GM21423 (cell line): ENCODE measurements around the gene ENTREP1.

ENCODE experiments used
- ATAC-seq: cut with Tn5 transposase; IDR thresholded peaks from one replicate; pipeline ENCODE4 v1.9.1; 2021; ENCODE audit warnings: mild to moderate bottlenecking, moderate library complexity; ENCODE audit not compliant: unreplicated experiment

Gene ENTREP1

DNA sequence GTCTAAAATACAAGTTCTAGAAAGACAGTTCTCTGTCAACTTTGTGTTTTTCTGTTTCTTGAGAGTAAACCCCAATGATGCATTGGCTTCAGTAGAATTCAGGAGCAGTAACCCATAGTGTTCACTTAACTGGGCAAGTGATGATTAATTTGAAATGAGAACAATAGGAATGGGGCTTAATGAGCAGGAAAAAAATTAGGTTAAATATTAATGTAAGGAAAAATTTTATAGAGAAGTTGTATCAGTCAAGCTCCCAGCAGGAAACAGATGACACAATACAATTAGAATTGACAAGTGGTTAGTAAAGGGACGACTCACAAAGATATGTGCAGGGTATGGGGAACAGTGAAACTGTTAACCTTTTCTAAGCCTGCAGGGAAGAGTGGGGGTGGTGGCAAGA, 38.2 kb downstream of the ENTREP1 start:
- ATAC-seq, result no peak

GRCh38 chr9:69364510-69365150, 39.6 kb downstream of the ENTREP1 start:
- no peak for ATAC-seq

DNA sequence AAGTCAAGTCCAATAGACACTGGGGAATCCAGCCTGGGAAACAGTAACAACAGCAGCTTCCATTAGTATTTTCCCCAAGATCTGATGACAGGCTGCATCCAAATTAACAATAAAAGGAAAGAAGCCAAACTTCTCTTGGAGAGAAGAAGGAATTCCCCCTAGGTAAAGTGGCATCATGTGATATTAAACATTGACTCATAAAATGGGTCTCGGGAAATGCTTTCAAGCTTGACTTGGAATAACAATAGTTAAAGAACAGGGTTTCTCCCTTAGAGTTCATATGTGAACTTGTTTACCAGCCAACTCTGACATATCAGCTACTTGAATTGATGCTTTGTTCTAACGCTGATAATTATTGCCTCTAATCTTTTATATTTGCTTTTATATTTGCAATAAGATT, 45.4 kb downstream of the ENTREP1 start:
- no peak for ATAC-seq

DNA sequence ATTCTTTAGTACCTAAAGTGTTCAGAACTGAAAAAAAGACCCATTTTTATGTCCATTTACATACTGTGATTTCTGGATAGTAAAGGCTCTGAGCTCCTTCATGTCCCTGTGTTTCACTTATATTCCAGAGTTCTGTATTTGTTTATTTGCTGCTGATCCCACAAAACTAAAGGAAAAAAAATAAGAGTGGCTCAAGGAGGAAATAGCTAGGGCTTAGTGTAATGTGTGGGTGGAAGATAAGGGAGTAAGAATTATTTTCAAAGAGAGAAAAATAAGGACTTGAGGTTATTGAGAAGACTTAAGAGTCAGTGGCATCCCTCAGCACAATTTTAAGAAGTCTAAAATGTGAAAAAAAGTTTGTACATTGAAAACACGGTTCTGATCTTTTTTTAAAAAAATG, 46.0 kb downstream of the ENTREP1 start:
- ATAC-seq, result no peak

DNA sequence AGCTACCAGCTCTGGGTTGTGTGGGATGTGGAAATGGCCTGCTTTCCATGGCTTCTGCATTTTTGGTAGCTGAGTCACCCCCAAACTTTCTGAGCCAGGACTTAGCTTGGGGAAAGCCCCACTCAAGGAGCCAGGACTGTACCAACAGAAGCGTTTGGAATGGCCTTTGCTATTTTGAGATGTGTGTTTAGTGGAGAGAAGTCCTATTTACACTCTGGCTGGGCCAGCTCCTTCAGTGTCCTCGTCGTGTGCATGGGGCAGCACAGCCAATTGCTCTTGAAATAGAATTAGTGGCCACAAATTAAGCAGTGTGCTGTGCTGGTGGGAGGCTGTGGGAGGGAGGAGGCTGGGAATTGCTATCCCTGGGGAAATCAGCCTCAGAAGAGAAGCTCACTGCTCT, 51.6 kb downstream of the ENTREP1 start:
- ATAC-seq, result no peak

GRCh38 chr9:69377291-69377690, 52.3 kb downstream of the ENTREP1 start:
- no peak for ATAC-seq

- ATAC-seq, result no peak
Observed at GRCh38 chr9:69377981-69378380, 53.0 kb downstream of the ENTREP1 start.

DNA sequence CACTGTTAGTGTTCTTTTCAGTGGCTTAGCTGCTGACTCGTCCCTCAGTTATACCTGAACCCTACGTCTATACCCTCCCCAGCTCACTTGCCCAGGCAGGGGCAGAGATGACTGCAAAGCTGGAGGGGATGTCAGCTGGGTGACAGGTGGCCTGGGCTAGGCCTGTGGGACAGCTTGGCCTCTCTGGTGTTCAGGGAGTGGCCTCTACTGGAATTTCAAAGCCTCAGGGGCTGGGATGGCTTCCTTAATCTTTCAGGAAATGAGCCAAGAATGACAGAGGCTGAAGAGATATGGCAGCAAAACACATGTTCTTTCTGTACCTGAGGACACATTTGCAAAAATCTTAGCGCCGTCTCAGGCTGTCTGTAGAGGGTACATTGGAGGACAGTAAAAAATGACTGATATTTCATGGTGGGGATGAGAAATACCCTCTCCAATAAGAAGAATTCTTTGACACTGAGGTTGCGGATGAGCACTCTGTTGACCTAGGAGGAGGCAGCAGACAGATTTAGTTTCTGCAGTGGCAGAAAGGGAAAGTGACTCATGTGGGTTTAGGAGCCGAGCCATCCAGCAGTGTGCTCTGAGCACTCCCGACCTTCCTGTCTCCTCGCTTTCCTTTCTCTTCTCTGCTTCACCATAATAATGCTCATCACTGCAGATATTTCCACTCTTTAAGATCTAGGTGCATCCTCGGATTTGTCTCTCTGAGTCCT, 54.4 kb downstream of the ENTREP1 start:
- ATAC-seq, result no peak

- ATAC-seq, result no peak
Observed at GRCh38 chr9:69380301-69380700, 55.3 kb downstream of the ENTREP1 start.

- ATAC-seq, result no peak
Observed at GRCh38 chr9:69380811-69381210, 55.8 kb downstream of the ENTREP1 start.

DNA sequence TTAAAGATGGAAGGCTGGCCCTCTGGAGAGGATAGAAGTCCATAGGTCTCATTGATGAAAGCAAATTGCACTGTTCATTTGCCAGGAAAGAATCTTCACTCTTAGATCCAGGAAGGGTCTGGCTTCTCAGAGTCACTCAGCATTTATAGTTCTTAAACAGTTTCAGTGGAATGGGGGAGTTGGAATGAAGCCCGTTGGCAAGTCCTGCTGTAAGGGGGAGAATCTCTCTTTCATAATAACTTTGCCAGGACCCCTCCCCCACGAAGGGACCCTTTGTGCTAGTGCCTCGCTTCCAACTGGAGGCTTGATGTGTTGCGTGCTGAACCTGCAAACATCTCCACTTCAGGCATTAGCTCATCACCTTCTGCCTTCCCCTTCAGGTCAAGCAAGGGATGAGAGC, 57.1 kb downstream of the ENTREP1 start:
- no peak for ATAC-seq

DNA sequence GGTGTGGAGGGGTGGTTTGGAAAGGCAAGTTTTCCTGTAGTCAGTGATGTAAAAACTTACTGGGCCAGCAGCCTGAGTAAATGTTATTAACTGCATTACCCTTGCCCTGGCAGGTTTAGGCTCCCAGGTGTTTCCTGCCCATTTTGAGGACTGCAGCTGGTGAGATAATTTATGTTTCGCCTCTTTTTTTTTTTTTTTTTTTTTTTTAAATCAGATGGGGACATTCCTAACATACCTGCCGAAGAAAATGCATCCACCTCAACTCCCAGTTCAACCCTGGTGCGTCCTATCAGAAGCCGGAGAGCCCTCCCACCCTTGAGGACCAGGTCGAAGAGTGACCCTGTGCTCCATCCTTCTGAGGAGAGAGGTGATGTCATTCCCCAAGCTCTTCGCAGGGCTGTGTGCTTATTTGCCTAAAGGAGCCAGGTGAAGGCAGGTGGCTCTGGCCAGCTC, 60.6 kb downstream of the ENTREP1 start:
- ATAC-seq, result no peak

GRCh38 chr9:69386651-69387050, 61.6 kb downstream of the ENTREP1 start:
- no peak for ATAC-seq

DNA sequence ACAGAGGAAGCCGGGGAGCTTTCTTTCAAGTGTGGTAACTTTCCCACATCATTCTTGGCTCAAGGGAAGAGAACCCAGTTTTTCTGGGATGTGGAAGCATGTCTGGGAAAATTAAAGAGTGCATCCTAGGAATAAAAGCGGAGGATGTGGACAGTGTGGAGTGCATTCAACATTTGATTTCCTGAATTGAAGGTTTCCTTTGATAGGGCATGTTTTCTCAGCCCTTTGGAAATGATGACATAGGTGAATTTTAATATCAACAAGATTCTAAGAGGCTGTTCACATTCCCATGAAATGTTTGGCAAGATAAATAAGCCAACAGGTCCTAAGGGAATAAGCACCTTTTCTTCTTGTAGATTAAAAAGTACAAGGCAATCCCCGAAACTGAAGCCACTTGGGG, 63.6 kb downstream of the ENTREP1 start:
- ATAC-seq, result no peak

DNA sequence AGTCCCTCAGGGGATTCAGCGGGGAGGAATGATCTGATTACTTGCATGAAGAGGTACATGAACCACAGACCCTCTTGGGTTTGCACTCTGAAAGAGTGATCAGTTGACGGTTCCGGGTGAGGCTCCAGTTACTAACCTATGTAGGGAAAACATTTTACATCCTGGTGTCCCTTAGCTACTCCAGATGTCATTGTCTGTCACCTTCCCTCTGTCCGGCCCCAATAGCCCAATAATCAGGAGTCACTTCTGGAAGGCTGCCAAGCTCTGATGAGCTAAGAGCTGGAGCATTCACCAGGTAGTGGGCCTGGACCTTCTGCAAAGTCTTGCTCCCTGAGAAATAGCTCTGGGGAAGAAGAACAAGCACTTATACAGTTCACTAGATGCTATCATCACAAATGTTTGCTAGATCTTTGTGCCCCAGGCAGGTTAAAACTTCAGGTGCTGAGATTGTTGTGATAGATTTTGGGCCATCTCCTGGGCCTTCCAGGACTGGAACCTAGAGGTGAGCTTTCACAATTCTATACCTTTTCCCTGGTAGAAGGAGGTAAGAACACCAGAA, 64.5 kb downstream of the ENTREP1 start:
- no peak for ATAC-seq

DNA sequence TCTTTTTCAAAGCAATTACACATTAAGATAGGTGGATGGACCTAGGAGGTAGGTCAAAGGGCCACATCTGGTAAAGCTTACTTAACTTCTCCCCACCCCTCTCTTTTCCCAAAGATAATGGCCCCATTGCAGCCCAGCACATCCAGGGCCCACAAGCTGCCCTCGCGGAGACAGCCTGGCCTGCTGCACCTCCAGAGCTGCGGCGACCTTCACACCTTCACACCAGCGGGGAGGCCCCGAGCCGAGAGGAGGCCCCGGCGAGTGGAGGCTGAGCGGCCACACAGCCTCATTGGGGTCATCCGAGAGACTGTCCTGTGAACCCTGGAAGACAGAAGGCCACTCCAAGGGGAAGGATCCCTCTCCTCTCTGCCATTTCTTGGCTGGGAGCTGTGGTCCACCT, 66.5 kb downstream of the ENTREP1 start:
- ATAC-seq, result no peak

DNA sequence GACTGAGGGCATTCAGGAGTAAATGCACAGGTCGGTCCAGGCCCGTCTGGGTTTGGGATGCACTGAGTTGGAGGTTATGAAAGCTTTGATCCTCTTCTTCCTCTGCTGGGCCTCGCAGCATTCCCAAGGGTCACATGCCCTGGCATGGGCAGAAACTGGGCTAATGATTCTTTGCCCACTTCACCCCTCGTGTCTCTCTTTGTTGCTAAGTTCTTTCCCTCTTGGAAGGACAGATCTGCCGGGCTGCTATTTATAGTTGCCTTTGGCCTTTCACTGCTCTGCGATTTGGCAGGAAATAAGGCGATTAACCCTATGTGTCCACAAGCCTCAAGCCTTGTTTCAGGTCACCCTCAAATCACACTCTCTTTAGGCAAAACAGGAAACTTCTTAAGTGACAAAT, 66.9 kb downstream of the ENTREP1 start:
- ATAC-seq, result no peak

- no peak for ATAC-seq
Observed at GRCh38 chr9:69392826-69393225, 67.8 kb downstream of the ENTREP1 start.

- no peak for ATAC-seq
Observed at GRCh38 chr9:69393425-69393824, 68.4 kb downstream of the ENTREP1 start.

DNA sequence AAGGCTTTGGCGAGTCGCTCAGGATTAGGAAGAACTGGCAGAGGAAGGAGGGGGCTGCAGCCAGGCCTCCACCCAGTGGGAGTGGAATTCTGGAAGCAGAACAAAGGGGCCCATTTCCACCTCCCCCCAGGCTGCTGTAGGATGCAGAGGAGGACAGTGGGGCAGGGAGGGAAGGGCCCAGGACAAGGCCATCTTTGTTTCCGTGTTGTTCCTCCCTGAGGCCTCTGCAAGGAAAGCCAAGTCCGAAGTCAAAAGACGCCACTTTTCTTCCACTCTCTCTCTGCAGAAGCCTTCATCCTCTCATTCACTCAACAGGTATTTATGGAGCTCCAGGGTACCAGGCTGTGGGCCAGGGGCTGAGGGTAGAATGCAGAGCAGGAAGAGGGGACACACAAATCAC, 70.7 kb downstream of the ENTREP1 start:
- ATAC-seq, result no peak

DNA sequence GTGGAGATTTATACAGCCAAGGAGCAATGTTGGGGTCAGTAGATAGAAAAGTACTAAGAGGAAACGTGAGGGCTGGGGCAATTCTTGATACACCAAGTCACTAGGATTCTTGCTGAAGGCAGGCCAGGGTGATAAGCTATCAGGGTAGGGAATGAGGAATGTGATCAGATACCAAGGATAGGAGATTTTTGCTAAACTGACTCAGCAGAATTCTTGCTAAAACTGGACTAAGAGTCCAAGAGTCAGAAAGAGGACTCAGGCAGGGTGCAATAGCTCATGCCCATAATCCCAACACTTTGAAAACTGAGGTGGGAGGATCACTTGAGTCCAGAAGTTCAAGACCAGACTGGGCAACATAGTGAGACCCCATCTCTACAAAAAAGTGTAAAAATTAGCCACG, 71.7 kb downstream of the ENTREP1 start:
- no peak for ATAC-seq
